ENCODE data around the gene CLIP1. TPM values are rescaled to one million over a fixed set of nuclear protein-coding genes. Genes with fewer than 3 reads are reported as not detected.

Gene CLIP1
- total and polyA plus RNA-seq, 4 donors = 26.6 to 93.7 (median 45.8) TPM

DNA sequence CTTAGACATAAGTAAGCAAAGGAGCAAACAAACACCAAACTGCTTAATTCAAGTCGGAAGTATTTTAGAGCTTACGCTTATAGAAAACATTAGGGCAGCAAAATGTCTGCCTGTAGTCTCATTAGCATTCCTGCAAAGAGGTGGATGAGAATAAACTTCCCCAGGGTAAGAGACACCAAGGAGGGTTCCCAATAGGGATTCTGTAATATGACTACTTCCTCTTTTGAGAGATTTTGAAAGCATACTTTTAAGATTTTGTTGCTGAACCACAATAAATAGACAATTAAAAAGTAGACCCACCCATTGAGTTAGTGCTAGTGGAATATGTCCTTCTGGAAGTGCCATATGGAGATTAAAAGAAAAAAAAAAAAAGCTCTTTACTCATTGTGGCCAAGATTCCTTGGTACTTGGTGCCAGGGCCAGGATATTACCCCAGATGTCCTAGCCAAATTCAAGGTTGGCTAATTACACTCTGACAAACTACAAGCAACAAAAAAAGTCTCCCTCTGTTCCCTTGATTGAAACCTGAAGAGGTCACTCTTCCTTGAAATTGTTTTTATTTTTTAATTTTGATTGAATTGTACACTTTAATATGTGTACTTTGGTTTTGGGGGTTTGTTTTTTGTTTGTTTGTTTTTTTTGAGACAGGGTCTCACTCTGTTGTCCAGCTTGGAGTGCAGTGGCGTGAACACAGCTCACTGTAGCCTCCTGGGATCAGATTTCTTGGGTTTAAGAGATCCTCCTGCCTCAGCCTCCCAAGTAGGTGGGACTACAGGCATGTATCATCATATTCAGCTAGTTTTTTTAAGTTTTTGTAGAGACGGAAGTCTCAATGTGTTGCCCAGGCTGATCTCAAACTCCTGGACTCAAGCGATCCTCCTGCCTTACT lies 8.7 kb downstream of the CLIP1 start:
- H3K36me3 ChIP-seq (ENCODE audit: control insufficient read depth in 4 of 4, insufficient read depth in 4 of 4, low read length in 4 of 4) = peaks cover 0 to 1% (median 0%) of the 10 kb centered on the region in 4 donors
- no peak overlapping the region for H3K27ac ChIP-seq (ENCODE audit: low read depth in 1 of 2, low read length in 1 of 2)
- H3K4me3 ChIP-seq = no peak overlapping the region
- ATAC-seq (ENCODE audit: insufficient read depth, low FRiP score) (no peak), DNase-seq (no peak)
- WGBS, 2 donors = 79 to 80% methylated on average over 5 of the region's 5 CpGs
- peaks cover 0 to 8% (median 2%) of the 10 kb centered on the region in 5 donors for H3K4me1 ChIP-seq (ENCODE audit: control insufficient read depth in 5 of 5, insufficient read depth in 5 of 5, low read length in 5 of 5)
- H3K27me3 ChIP-seq (ENCODE audit: control insufficient read depth in 3 of 3, insufficient read depth in 3 of 3, low read length in 2 of 3) = no peaks in the 10 kb centered on the region
- no peaks in the 10 kb centered on the region for H3K9me3 ChIP-seq (ENCODE audit: control insufficient read depth in 4 of 4, insufficient read depth in 3 of 4, low read length in 3 of 4)
- H3K9ac ChIP-seq (ENCODE audit: insufficient read depth in 1 of 2, low read length in 2 of 2) = no peak overlapping the region
- TF ChIP-seq, protein P1, sequence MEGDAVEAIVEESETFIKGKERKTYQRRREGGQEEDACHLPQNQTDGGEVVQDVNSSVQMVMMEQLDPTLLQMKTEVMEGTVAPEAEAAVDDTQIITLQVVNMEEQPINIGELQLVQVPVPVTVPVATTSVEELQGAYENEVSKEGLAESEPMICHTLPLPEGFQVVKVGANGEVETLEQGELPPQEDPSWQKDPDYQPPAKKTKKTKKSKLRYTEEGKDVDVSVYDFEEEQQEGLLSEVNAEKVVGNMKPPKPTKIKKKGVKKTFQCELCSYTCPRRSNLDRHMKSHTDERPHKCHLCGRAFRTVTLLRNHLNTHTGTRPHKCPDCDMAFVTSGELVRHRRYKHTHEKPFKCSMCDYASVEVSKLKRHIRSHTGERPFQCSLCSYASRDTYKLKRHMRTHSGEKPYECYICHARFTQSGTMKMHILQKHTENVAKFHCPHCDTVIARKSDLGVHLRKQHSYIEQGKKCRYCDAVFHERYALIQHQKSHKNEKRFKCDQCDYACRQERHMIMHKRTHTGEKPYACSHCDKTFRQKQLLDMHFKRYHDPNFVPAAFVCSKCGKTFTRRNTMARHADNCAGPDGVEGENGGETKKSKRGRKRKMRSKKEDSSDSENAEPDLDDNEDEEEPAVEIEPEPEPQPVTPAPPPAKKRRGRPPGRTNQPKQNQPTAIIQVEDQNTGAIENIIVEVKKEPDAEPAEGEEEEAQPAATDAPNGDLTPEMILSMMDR (IDR thresholded peaks at IDR 0.05; ENCODE audit: control extremely low read depth, extremely low read depth) = no peak

DNA sequence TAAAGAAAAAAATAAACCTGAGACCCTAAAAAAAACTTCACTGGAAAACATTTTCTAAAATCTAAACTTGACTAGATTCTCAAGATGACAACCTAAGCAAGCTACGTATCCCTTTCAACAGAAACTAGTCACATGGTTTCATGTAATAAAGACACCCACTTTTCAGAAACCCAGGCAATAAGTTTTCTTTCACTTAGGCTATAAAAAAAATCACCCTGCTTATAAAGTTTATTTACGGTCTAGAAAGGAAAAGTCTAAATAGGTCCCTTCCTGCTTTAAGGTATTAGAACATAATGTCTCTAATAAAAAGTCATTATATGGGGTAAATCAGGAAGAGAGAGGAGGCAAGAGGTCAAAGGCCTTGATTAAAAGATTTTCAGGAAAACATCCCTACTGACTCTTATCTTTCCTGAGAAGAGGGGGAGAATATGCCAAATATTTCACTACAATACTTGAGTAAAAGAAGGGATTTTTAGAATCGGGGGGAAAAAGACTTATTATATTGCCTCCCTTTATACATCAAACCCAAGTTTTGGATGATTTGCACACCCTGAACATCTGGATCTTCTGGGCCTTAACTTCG lies 9.5 kb downstream of the CLIP1 start:
- WGBS, 2 donors = 45 to 67% methylated on average over 4 of the region's 4 CpGs
- Histone ChIP-seq H3K9me3 (ENCODE audit: control insufficient read depth in 4 of 4, insufficient read depth in 3 of 4, low read length in 3 of 4) (no peaks in the 10 kb centered on the region), H3K4me3 (no peak overlapping the region), H3K27me3 (ENCODE audit: control insufficient read depth in 3 of 3, insufficient read depth in 3 of 3, low read length in 2 of 3) (no peaks in the 10 kb centered on the region), H3K36me3 (ENCODE audit: control insufficient read depth in 4 of 4, insufficient read depth in 4 of 4, low read length in 4 of 4) (peaks cover 0 to 1% (median 0%) of the 10 kb centered on the region in 4 donors), H3K27ac (ENCODE audit: low read depth in 1 of 2, low read length in 1 of 2) (no peak overlapping the region), H3K4me1 (ENCODE audit: control insufficient read depth in 5 of 5, insufficient read depth in 5 of 5, low read length in 5 of 5) (peaks cover 0 to 8% (median 2%) of the 10 kb centered on the region in 5 donors), H3K9ac (ENCODE audit: insufficient read depth in 1 of 2, low read length in 2 of 2) (no peak overlapping the region)
- TF ChIP-seq, protein P1 (IDR thresholded peaks at IDR 0.05; ENCODE audit: control extremely low read depth, extremely low read depth) = no peak
- ATAC-seq (ENCODE audit: insufficient read depth, low FRiP score) (no peak), DNase-seq (no peak)

DNA sequence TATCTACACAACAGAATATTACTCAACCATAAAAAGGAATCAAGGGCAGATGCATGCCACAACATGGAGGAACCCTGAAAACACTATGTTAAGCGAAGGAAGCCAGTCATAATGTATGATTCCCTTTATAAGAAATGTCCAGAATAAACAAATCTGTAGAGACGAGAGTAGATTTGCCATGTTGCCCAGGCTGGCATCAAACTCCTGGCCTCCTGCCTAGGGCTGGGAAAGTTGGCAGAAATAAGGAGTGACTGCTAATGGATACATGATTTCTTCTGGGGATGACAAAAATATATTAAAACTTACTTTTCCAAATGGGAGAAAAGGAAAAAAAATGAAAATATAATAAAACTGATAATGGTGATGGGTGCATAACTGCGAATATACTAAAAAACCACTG lies 10.9 kb downstream of the CLIP1 start:
- no peak for ATAC-seq (ENCODE audit: insufficient read depth, low FRiP score)
- Histone ChIP-seq H3K9ac (ENCODE audit: insufficient read depth in 1 of 2, low read length in 2 of 2) (no peak overlapping the region), H3K36me3 (ENCODE audit: control insufficient read depth in 4 of 4, insufficient read depth in 4 of 4, low read length in 4 of 4) (peaks cover 0 to 1% (median 0%) of the 10 kb centered on the region in 4 donors), H3K4me3 (no peak overlapping the region), H3K9me3 (ENCODE audit: control insufficient read depth in 4 of 4, insufficient read depth in 3 of 4, low read length in 3 of 4) (no peaks in the 10 kb centered on the region), H3K4me1 (ENCODE audit: control insufficient read depth in 5 of 5, insufficient read depth in 5 of 5, low read length in 5 of 5) (peaks cover 0 to 8% (median 2%) of the 10 kb centered on the region in 5 donors), H3K27ac (ENCODE audit: low read depth in 1 of 2, low read length in 1 of 2) (no peak overlapping the region), H3K27me3 (ENCODE audit: control insufficient read depth in 3 of 3, insufficient read depth in 3 of 3, low read length in 2 of 3) (no peaks in the 10 kb centered on the region)
- WGBS, 2 donors = 89 to 93% methylated on average over 3 of the region's 3 CpGs
- TF ChIP-seq, protein P1 (IDR thresholded peaks at IDR 0.05; ENCODE audit: control extremely low read depth, extremely low read depth) = no peak
- no peak for DNase-seq

All from lung (tissue), 12 donors.